Tibial nerve (tissue), 4 donors: ENCODE results near the gene CISTR.

Experiments used
- CTCF ChIP-seq, 5 experiments: fragments of 200-600 bp in 3 of 5; fragments of 450-650 bp in 2 of 5; sonication (generic) in 3 of 5; IDR thresholded peaks; one replicate each; pipeline ENCODE4 v1.5.1; 2016 to 2019; ENCODE audit warnings: antibody characterized with exemption in 5 of 5, mild to moderate bottlenecking in 3 of 5, moderate library complexity in 2 of 5
- EP300 ChIP-seq, 2 donors: sonication (generic); formaldehyde crosslinking; IDR thresholded peaks; one replicate each; pipeline ENCODE4 v1.6.1; 2017; ENCODE audit warnings: antibody characterized with exemption in 2 of 2, mild to moderate bottlenecking in 1 of 2
- POLR2A ChIP-seq, 2 donors: fragments of 450-650 bp; IDR thresholded peaks; one replicate each; pipeline ENCODE4 v1.6.1; 2017; ENCODE audit warnings: antibody characterized with exemption in 2 of 2, mild to moderate bottlenecking in 2 of 2, moderate library complexity in 2 of 2

- peak; percentile 60 to 90 (median 81) for TF ChIP-seq CTCF (IDR thresholded peaks at IDR 0.05)
- TF ChIP-seq EP300 (IDR thresholded peaks at IDR 0.05), result no peak
- TF ChIP-seq POLR2A (IDR thresholded peaks at IDR 0.05), result no peak
Observed at GRCh38 chr12:53757101-53757770, 5.5 kb upstream of the CISTR start.
